Glutamatergic neuron (in vitro differentiated cells): ENCODE results near the gene CDHR2. TPM values are rescaled to one million over a fixed set of nuclear protein-coding genes. Genes with fewer than 3 reads are reported as not detected.

ENCODE experiments used
- DNase-seq: peaks from one replicate; pipeline ENCODE4 v3.0.0; 2022
- H3K27ac Mint-ChIP-seq: one replicate; pipeline ENCODE4 v1.8.0; 2020; ENCODE audit warnings: mild to moderate bottlenecking, mixed read lengths, inconsistent platforms; ENCODE audit not compliant: unreplicated experiment
- H3K27me3 Mint-ChIP-seq: one replicate; pipeline ENCODE4 v1.8.0; 2020; ENCODE audit warnings: mild to moderate bottlenecking, moderate library complexity, mixed read lengths, inconsistent platforms; ENCODE audit not compliant: unreplicated experiment
- H3K36me3 Mint-ChIP-seq: one replicate; pipeline ENCODE4 v1.8.0; 2020; ENCODE audit warnings: mild to moderate bottlenecking, mixed read lengths, inconsistent platforms; ENCODE audit not compliant: unreplicated experiment
- H3K4me1 Mint-ChIP-seq: one replicate; pipeline ENCODE4 v1.8.0; 2020; ENCODE audit warnings: mild to moderate bottlenecking, low read depth, mixed read lengths, inconsistent platforms; ENCODE audit not compliant: unreplicated experiment
- H3K4me3 Mint-ChIP-seq: one replicate; pipeline ENCODE4 v1.8.0; 2020; ENCODE audit warnings: mild to moderate bottlenecking, mixed read lengths, inconsistent platforms; ENCODE audit not compliant: unreplicated experiment
- H3K9me3 Mint-ChIP-seq: one replicate; pipeline ENCODE4 v1.8.0; 2020; ENCODE audit warnings: mild to moderate bottlenecking, moderate library complexity, mixed read lengths, inconsistent platforms; ENCODE audit not compliant: unreplicated experiment
- CTCF ChIP-seq: fragments of 200-600 bp; sonication (generic); IDR thresholded peaks from one replicate; pipeline ENCODE4 v1.5.0; 2021; ENCODE audit not compliant: partially characterized antibody, unreplicated experiment
- total RNA-seq: library from RNA; stranded (reverse); fragmentation: NEBNext Ultra II Directional; extraction: Animal tissue kit (Norgen Biotek cat#: 25700); gene quantifications from one replicate; pipeline ENCODE4 v1.2.1, GENCODE V29; 2021; ENCODE audit not compliant: unreplicated experiment

The CDHR2 gene
- total RNA-seq, 1 donor from 2014 or later: 0.29 TPM

GRCh38 chr5:176525677-176526076, 23.5 kb upstream of the CDHR2 start:
- no peak for TF ChIP-seq CTCF
- no peaks in the 10 kb centered on the region for H3K36me3 Mint-ChIP-seq
- no peak overlapping the region for H3K4me3 Mint-ChIP-seq
- H3K27me3 Mint-ChIP-seq: peaks cover 2% of the 10 kb centered on the region
- peaks cover 6% of the 10 kb centered on the region for H3K4me1 Mint-ChIP-seq
- DNase-seq: no peak
- H3K9me3 Mint-ChIP-seq: peaks cover 1% of the 10 kb centered on the region
- no peak overlapping the region for H3K27ac Mint-ChIP-seq

GRCh38 chr5:176526462-176526861, 22.7 kb upstream of the CDHR2 start:
- DNase-seq: no peak
- Mint-ChIP-seq H3K27me3 (no peaks in the 10 kb centered on the region), H3K36me3 (no peaks in the 10 kb centered on the region), H3K4me1 (peaks cover 6% of the 10 kb centered on the region), H3K27ac (no peak overlapping the region), H3K9me3 (peaks cover 1% of the 10 kb centered on the region), H3K4me3 (no peak overlapping the region)
- TF ChIP-seq CTCF: no peak

DNA sequence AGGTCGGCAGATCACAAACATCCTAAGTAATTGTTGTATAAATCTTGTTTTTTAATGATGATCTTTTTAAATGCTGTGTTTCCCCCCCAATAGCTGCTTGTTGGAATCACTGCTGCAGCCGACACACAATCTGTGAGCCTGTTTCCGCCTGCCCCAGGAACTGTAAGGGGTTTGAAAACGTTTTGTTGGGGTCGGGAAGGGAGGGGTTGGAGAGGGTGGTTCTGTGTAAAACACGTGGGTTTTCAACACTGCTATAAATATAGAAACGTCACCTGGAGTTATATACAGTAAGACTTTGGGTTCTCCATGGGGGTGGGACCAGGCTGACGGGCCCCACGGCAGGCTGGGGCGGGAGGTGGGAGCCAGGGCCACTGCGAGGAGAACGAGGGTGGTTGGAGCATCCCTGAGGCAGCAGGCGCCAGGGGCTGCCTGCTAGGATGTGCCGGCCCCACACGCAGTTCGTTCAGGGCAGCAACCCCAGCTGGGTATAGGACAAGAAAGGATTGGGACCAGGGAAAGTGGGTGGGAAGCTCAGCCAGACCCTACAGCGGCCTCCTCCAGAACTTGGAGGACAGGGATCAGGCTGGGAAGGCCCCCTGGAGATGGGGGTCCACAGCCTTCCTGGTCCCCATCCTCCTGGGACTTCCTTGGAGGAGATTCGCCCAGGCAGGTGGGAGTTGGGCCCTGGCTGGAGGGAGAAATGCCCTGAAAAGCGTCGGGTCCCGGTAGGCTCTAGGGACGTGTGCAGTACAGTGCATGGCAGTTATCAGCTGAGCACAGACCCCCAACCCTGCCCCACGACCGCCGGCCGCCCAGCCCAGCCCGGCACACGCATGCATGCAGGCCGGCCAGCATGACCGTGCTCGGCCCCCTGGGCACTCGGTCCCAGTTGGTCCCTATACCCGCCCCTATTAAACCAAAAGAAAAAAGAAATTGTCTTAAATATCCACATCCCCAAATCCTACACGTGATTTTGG, 21.6 kb upstream of the CDHR2 start:
- Mint-ChIP-seq H3K4me3 (no peak overlapping the region), H3K27me3 (no peaks in the 10 kb centered on the region), H3K36me3 (no peaks in the 10 kb centered on the region), H3K27ac (peak overlapping the region; percentile 52), H3K4me1 (peaks cover 6% of the 10 kb centered on the region), H3K9me3 (peaks cover 1% of the 10 kb centered on the region)
- no peak for DNase-seq
- TF ChIP-seq CTCF: no peak

- no peak for DNase-seq
- H3K27me3 Mint-ChIP-seq: peaks cover 2% of the 10 kb centered on the region
- H3K4me3 Mint-ChIP-seq: peak overlapping the region; percentile 38
- TF ChIP-seq CTCF: no peak
- peaks cover 3% of the 10 kb centered on the region for H3K9me3 Mint-ChIP-seq
- H3K36me3 Mint-ChIP-seq: no peaks in the 10 kb centered on the region
- peak overlapping the region; percentile 52 for H3K27ac Mint-ChIP-seq
- peaks cover 6% of the 10 kb centered on the region for H3K4me1 Mint-ChIP-seq
Observed at GRCh38 chr5:176528301-176528700, 20.8 kb upstream of the CDHR2 start.

GRCh38 chr5:176528761-176529115, 20.4 kb upstream of the CDHR2 start:
- Mint-ChIP-seq H3K27me3 (peaks cover 2% of the 10 kb centered on the region), H3K4me3 (peak overlapping the region; percentile 38), H3K9me3 (peaks cover 3% of the 10 kb centered on the region), H3K27ac (peak overlapping the region; percentile 52), H3K36me3 (no peaks in the 10 kb centered on the region), H3K4me1 (peaks cover 6% of the 10 kb centered on the region)
- DNase-seq: no peak
- TF ChIP-seq CTCF: no peak
